Activated CD4-positive, alpha-beta T cell treated with anti-CD3 and anti-CD28 coated beads, Interleukin-2, Interleukin-4, amounts not matched to agents 100 ng/mL and 50 ng/mL, durations not matched to agents 16 hours and 8 hours (primary cell): ENCODE results near the gene IFITM2.
A peak's percentile ranks its signal among the peaks of the same experiment; 100 is the strongest.

Experiments used
- DNase-seq: peaks from one replicate; pipeline ENCODE4 v3.0.0-alpha.2; 2020; ENCODE audit warnings: low spot score

IFITM2 gene

DNA sequence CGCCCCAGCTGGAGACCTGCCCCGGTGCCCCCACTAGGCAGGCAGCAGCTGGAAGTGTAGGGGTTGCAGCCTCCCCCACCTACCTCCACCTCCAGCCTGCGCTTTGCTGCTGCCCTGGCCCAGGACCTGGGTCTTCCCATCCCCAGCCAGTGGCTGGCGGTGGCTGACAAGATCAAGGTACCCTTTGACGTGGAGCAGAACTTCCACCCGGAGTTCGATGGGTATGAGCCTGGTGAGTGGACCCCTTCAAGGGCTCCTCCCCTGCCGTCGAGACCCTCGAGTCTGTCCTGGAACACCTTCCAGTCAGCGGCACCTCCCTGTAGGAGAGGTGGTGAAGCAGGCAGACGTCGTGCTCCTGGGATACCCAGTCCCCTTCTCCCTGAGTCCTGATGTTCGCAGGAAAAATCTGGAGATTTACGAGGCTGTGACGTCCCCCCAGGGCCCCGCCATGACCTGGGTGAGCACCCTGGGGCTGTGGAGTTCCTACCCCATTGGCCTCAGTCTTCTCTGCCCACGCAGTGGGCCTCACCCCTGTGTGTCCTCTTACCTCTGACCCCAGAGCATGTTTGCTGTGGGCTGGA, 14.3 kb upstream of the IFITM2 start:
- no peak for DNase-seq

DNA sequence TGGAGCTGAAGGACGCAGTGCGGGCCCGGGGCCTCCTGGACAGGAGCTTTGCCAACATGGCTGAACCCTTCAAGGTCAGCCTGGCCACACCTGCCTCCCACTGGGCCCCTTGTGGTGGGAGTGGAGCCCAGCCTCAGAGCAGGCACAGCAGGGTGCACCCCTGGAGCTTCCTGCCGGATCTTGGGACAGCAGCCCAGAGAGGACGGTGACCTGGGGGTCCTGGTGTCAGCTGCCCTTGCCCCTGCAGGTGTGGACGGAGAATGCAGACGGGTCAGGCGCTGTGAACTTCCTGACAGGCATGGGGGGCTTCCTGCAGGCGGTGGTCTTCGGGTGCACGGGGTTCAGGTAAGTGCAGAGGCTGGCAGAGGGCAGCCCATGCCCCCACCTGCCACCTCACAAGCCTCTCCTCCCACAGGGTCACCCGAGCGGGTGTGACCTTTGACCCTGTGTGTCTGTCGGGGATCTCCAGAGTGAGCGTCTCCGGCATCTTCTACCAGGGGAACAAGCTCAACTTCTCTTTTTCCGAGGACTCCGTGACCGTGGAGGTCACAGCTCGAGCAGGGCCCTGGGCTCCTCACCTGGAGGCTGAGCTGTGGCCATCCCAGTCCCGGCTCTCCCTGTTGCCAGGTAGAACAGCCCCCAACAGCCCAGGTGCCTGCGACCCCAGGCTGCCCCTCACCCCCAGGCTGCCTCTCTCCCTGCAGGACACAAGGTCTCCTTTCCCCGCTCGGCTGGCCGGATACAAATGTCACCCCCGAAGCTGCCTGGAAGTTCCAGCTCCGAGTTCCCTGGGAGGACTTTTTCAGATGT, 13.6 kb upstream of the IFITM2 start:
- no peak for DNase-seq

DNA sequence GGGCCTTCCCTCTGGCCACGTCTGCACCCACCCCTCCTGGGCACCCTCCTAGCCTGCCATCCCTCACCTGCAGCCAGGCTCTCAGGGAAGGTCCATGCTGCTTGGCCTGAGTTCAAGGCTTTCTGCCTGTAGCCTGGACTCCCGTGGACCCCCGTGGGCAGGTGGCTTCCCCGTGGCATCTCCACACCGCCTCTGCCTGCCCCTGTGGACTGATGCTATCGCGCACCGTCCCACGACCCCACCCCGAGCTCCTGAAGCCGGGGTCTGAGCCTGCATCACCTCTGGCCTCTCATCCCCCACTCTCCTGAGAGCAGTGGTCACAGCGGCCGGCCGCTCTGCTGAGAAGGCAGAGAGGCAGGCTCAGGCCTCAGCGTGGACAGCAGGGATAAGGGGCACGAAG, 12.8 kb upstream of the IFITM2 start:
- DNase-seq: no peak

DNA sequence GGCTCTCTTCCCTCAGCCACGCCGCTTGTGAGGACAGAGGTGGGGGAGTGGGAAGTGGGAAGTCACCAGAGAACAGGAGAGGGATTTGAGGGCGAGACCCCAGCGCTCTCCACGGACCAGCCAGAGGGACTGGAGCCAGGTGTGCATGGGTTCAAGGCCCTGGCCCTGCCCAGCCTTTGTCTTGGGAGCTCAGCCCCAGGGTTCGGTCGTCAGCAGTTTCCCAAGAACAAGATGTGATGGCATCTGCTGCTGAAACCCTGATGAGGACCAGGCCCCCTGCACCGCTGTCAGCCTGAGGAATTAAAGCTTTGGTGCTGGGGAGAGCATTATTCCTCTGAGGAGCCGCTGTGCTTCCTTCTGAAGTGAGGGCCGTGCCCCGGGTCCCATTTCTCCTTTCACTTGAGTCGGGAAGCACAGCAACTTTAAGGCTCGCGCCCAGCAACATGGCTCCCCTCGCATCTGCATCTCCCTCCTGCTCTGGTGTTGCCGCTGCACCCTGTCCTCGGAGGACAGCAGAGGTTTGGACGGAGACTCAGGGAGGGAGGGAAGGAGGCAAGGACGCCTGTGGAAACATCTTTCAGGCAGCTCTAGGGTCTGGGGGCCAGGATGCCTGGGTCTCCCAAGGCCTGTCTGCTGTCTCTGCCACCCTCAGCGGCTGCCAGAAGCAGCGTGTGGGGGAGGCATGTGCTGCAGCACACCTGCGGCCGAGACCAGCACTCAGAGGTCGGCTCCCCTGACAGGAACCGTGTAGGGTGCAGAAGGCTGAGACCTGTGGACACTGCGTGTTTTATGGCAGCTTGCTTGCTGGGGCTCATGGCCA, 12.1 kb upstream of the IFITM2 start:
- DNase-seq: no peak

GRCh38 chr11:296171-297050, 11.2 kb upstream of the IFITM2 start:
- DNase-seq: no peak

- no peak for DNase-seq
Observed at GRCh38 chr11:297051-297585, 10.5 kb upstream of the IFITM2 start.

GRCh38 chr11:297586-298405, 9.8 kb upstream of the IFITM2 start:
- no peak for DNase-seq

DNA sequence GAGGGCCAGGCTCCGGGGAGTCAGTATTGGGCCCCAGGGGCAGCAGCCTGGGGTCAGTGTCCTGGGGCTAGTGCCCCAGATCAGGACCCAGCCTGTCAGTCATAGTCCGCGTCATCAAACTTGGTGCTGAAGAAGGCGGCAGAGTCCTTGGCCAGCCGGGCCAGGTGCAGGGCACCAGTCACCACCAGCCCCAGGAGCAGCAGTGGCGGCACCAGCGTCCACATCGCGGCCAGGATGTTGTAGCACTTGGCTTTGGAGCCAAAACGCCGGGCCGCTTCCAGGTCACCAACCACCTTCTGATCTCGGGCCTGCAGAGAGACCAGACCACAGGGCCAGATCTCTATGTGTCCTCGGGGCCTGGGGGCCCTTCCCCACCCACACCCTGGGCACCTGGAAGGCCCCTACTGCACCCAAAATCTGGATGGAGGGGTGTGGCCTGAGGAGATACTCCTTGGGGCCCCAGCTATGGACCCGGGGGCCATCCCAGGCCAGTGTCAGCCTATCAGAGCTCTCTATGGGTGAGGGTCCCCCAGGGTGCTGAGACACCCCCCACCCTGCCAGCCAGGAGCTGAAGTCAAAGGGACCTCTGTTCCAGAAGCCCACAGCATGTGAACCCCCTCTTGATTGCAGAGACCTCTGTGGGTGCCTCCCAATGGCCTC, 9.1 kb upstream of the IFITM2 start:
- DNase-seq: no peak

DNA sequence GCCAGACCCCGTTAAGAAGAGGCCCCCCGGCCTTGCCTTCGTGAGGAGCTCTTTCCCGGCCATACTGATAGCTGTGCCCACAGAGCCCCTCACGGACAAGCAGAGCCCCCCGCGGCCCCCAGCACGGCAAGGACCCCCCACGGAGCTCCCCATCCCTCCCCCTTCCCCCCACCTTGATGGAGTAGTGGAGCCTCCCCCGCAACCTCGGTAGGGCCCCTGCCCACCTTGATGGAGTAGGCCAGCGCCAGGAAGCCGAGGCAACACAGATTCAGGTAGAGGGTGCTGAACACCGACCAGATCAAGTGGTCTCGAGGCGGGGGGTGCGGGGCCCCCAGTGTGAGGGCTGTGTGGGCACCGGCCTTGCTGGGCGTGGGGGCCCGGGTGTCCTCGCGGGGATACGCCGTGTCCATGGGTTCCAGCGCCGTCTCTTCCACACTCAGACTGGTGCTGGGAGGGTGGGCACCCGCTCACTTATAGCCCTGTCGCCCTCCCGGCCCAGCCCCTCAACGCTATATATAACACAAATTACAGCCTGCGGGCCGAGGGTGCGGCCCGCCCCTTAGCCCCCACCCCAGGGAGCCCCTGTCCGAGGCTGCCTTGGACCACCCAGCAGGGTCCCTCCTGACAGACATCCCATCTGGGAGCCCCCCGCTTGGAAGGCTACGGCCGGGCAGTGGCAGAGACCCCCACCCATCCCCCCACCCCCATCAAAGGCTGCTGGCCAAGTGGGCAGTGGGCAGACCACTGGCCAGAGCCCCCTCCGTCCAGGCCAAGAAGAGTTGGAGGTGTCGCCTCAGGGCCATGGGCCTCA, 8.3 kb upstream of the IFITM2 start, which contains the start of gene IFITM5:
Gene IFITM5, minus strand, starts transcription at position 446 of the 811 bp plus-strand sequence. Its CDS starts 36 bp downstream, at position 410.
- no peak for DNase-seq

DNA sequence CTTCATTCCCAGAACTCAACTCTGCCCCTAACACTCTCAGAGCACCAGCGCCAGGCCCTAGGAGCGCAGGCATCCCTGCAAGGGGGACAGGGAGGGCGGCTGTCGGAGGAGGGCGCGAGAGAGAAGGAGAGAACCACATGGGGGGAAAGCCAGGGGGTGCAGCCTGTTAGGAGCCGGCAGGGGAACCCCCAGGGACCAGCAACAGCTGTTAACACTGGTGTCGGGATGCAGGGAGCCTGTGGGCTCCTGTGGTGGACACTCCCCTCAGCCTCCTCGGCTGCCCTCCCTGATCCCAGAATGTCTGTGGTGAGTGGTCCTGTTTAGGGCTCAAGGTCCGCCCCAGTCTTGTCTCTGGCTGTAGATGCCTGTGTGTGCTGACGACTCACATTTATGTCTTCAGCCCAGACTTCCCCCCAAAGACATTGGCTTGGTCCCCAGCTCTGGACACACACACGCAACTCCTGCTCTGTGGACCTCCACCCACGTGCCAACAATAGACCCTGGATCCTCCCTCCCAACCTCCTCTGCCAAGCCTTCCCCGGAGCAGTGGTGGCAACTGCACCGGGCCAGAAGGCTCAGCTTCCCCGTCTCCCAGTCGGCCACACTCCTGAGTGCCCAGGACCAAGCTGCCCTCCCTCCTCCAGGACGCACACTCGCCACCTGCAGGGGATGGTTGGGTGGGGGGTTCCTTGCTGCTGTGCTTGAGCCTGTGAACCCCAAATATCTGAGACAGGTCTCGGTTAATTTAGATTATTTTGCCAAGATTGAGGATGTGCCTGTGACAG, 7.5 kb upstream of the IFITM2 start:
- DNase-seq: no peak

GRCh38 chr11:303363-303762, 4.3 kb upstream of the IFITM2 start:
- DNase-seq: no peak

- no peak for DNase-seq
Observed at GRCh38 chr11:304061-304506, 3.5 kb upstream of the IFITM2 start.

DNA sequence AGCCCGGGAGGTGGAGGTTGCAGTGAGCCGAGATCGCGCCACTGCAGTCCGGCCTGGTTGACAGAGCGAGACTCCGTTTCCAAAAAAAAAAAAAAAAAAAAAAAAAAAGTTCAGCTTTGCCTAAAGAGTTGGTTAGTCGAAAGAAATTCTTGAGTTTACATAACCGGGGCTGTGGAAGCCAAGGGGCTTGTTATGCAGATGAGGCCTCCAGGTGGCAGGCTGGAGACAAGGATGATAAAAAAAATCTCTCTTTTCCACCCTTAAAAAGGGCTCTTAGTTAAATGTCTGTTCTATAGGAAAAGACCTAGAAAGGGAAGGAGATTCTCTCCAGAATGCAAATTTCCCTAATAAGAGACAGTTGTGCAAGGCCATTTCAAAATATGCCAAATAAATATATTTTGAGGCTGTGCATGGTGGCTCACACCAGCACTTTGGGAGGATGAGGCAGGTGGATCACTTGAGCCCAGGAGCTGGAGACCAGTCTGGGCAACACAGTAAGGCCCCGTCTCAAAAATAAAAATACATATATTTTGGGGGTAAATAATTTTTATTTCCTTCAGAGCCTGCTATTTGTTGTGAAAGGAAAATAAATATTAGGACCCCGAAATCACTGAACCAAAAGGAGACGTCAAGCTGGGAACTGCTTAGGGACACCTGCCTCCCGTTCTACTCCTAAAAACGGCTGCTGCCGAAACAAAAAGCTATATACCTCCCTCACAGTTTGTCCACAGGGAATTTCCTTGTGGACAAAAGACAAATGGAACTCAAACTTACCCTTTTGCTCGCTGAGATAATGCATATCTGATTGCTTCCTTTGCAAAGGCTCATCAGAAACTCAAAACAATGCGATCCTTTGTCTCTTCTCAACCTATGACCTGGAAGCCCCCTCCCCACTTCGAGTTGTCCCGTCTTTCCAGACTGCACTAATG, 2.4 kb upstream of the IFITM2 start:
- peak; percentile 56 for DNase-seq

GRCh38 chr11:305844-306211, 1.8 kb upstream of the IFITM2 start:
- DNase-seq: no peak

GRCh38 chr11:306645-307371, 808 bp upstream of the IFITM2 start:
- no peak for DNase-seq
